Middle frontal gyrus (tissue), 1 donor: ENCODE results near the gene TMEM143.
A peak's percentile ranks its signal among the peaks of the same experiment; 100 is the strongest.
"Not testable (repeated sequence)": the region's sequence is repeated elsewhere in the genome, so short reads cannot be mapped to it uniquely, and the experiment has no call there.

Source experiments
- DNase-seq: peaks from one replicate; pipeline ENCODE4 v3.0.0-alpha.2; 2015; ENCODE audit warnings: low spot score; ENCODE audit errors: extremely low spot score

Gene TMEM143

GRCh38 chr19:48391100-48392005, 27.6 kb upstream of the TMEM143 start, which contains the start of gene KDELR1:
Gene KDELR1 (minus strand): TSS chr19:48391551. CDS start chr19:48391358, 193 bp downstream.
- DNase-seq: peak; percentile 42

DNA sequence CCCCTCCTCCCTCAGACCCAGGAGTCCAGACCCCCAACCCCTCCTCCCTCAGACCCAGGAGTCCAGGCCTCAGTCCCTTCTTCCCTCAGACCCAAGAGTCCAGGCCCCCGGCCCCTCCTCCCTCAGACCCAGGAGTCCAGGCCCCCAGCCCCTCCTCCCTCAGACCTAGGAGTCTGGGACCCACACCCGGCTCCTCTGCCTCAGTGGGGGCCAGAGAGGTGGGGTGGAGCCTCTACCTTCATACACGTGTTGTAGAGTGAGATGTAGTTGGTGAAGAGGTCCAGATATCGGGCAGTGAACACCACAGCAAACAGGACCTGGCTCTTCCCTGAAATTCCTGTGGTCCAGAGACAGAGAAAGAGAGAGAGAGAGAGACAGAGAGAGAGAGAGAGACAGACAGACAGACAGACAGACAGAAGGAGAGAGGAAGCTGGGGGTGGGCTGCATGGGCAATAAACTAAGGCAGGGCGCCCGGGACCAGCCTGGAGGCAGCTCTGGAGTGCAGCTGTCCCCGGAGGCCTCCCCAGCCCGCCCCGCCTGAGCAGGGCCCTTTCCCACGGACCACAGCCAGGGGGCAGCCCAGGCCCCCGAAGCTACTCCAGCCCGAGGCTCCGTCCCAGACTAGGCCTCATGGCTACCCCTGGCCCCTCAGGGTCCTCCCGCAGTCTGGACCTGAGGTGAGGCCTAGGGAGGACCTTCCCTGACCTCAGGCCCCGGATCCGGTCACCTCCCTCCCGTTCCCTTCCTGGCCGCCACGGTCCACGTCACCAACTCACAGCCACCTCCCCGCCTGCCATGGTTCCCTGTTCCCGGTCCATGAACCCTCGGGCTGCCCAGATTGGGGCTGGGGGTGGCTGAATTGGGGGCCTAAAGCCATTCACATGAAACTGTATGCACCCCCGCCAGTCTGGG, 26.7 kb upstream of the TMEM143 start:
- no peak for DNase-seq

GRCh38 chr19:48386981-48387380, 23.2 kb upstream of the TMEM143 start:
- DNase-seq: no peak

GRCh38 chr19:48385461-48386087, 21.8 kb upstream of the TMEM143 start:
- DNase-seq: no peak

GRCh38 chr19:48382286-48382685, 18.5 kb upstream of the TMEM143 start:
- DNase-seq: no peak

- DNase-seq: no peak
Measured at GRCh38 chr19:48381178-48381950, 17.6 kb upstream of the TMEM143 start.

DNA sequence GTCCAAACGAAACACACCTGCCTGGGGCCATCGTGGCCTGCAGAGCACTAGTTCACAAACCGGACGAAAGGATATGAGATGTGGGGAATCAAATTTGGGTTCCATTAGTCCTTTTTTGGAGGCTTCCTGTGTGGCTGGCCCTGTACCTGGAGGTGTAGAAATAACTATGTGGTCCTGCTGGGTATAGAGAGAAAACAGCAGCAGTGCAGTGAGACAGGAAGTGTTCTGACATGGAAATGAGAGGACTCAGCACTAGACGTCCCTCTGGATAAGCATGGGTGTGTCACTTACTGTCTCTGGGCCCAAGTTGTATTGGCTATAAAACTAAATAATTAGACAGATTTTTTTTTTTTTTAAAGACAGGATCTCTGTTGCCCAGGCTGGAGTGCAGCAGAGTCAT, 15.3 kb upstream of the TMEM143 start:
- DNase-seq: no peak

DNA sequence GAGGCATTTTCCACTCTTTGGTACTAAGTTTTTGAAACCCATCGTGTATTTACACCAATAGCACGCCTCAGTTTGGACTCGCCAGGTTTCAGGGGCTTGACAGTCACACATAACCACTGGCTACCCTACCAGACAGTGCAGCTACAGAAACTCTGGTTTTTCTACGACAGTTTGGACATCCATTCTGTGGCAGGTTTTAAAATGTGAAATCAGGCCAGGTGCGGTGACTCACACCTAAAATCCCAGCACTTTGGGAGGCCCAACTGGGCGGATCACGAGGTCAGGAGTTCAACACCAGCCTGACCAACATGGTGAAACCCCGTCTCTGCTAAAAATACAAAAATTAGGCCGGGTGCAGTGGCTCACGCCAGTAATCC, 14.4 kb upstream of the TMEM143 start:
- DNase-seq: no peak

DNA sequence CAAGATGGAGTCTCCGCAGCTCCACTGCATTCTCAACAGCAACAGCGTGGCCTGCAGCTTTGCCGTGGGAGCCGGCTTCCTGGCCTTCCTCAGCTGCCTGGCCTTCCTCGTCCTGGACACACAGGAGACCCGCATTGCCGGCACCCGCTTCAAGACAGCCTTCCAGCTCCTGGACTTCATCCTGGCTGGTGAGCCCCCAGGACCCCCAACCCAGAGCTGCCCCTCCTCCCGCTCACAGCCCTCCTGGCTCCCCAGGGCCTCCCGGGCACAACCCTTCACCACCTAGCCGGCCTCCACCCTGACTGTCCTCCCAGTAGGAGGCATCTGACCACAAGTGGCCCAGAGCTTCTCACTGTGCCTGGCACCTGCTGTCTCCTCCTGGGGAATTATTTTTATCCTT, 9.8 kb upstream of the TMEM143 start:
- no peak for DNase-seq

- no peak for DNase-seq
Measured at GRCh38 chr19:48372904-48373303, 9.2 kb upstream of the TMEM143 start.

DNA sequence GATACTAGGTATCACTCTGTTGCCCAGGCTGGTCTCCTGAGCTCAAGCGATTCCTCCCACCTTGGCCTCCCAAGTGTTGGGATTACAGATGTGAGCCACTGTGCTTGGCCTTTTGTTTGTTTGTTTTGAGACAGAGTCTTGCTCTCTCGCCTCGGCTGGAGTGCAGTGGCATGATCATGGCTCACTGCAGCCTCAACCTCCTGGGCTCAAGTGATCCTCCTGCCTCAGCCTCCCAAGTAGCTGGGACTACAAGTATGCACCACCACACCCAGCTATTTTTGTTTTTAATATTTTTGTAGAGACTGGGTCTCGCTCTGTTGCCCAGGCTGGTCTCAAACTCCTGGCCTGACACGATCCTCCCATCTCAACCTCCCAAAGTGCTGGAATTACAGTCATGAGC, 8.0 kb upstream of the TMEM143 start:
- not testable (repeated sequence) for DNase-seq

GRCh38 chr19:48371367-48371766, 7.6 kb upstream of the TMEM143 start:
- no peak for DNase-seq

DNA sequence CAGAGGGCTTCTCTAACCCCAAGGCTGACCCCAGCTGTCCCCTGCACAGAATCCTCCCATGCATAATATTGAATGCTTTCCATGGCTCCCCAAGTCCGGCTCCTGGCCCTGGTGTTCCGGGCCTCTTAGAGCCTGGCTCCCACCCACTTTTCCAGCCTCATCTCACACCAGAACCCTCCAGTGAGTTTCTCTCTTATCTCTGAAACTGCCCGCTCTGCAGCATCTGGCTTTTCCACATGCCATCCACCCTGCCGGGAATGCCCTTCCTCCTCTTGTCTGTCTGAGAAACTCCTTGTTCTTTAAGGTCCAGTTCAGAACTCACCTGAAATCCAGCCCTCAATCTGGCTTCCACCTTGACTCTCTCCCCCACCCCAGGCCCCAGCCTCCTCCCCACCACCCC, 7.2 kb upstream of the TMEM143 start:
- no peak for DNase-seq

GRCh38 chr19:48368936-48369335, 5.2 kb upstream of the TMEM143 start:
- no peak for DNase-seq

DNA sequence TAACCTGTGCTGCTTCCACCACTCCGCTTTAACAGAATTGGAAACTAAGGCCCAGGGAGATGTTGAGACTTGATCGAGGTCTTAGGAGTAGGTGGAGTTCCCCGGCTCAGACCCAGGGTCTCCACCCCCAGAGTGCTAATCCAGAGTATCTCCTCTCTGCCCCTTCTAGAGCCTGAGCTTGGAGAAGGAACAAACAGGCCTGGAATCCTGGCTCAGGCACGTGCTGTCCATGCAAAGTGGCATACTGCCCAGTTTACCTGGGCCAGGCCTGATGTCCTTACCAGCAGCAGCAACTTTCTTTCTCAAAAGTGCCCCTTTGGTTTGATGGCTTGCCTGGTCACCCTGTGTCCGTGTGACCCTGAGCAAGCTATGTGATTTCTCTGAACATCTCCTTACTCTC, 4.1 kb upstream of the TMEM143 start:
- no peak for DNase-seq

DNA sequence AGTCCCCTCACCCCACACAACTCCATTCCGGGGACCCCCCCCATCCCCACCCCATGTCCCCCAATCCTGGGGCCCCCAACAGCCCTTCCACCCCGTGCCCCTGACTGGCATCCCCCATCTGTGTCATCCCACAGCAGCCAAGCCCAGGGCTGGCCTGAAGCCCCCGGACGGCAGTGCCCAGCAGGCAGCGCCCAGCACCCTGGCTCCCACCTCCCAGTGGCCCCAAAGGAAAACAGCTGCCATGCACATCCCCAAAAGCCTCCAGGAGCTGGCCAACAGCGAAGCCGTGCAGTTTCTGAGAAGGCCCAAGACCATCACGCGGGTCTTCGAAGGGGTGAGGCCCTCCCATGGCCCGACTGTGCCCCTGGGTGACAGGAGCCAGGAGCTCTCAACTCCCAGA, 1.9 kb upstream of the TMEM143 start:
- no peak for DNase-seq

GRCh38 chr19:48364598-48365348, 1.0 kb upstream of the TMEM143 start:
- DNase-seq: no peak

GRCh38 chr19:48363500-48363809, 285 bp downstream of the TMEM143 start:
- no peak for DNase-seq

DNA sequence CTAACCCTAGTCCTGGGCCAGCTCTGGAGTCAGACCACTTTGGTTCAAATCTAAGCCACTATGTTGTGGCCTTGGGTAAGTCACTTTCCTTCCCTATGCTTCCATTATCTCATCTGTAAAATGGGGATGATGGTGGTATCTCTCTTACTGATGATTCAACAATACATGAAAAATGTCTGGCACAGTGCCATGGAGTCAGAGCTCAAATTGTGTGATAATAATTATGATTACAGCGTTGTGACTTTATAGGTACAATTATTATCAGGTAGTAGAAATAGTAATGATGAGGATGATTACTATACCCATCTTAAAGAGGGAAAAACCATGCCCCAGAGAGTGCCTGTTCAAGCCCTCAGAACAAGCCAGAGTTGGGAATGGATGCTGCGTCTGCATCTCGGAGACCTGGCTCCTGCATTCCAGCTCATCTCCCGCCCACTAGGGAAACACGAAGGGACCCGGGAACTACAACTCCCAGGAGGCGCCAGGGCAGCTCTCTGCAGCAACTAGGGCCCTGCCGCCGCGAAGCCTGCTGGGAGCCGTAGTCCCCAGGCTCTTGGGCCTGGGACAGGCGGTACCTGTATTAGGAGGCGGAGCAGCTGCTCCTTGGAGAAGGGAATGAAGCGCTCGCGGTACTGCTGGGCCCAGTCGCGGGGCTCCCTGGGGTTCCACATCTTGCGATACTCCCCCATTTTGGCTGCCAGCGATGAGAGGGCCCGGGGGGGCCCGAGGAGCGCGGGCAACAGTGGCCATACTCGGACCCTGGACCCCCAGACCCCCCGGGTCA, 832 bp downstream of the TMEM143 start:
- DNase-seq: peak; percentile 86

- no peak for DNase-seq
Measured at GRCh38 chr19:48361912-48362311, 1.8 kb downstream of the TMEM143 start.
